Naive B cell (primary cell): ENCODE results near the gene TRIM67. TPM values are rescaled to one million over a fixed set of nuclear protein-coding genes. Genes with fewer than 3 reads are reported as not detected.

Experiments
- ATAC-seq, 2 donors: fragments of 150-1000 bp; cut with Tn5 transposase; 2 replicates each; pipeline ENCODE4 v1.10.0; 2021; ENCODE audit warnings: low read depth in 2 of 2, mild to moderate bottlenecking in 2 of 2, moderate library complexity in 2 of 2
- DNase-seq: peaks from one replicate; pipeline ENCODE4 v3.0.0; 2022
- H3K27ac Mint-ChIP-seq, 6 donors: one replicate each; pipeline ENCODE4 v1.8.0; 2020 to 2022; ENCODE audit warnings: mild to moderate bottlenecking in 6 of 6, mixed read lengths in 6 of 6, moderate library complexity in 5 of 6, inconsistent platforms in 2 of 6
- H3K27me3 Mint-ChIP-seq, 3 donors: one replicate each; pipeline ENCODE4 v1.8.0; 2021 to 2022; ENCODE audit warnings: mixed read lengths in 3 of 3, mild to moderate bottlenecking in 1 of 3
- H3K36me3 Mint-ChIP-seq, 2 donors: one replicate each; pipeline ENCODE4 v1.8.0; 2020 to 2022; ENCODE audit warnings: mixed read lengths in 2 of 2, inconsistent platforms in 1 of 2, mild to moderate bottlenecking in 1 of 2
- H3K4me1 Mint-ChIP-seq, 3 donors: one replicate each; pipeline ENCODE4 v1.8.0; 2020 to 2022; ENCODE audit warnings: mixed read lengths in 3 of 3, inconsistent platforms in 1 of 3, mild to moderate bottlenecking in 1 of 3, moderate library complexity in 1 of 3
- H3K4me3 Mint-ChIP-seq, 8 donors: one replicate each; pipeline ENCODE4 v1.8.0; 2020 to 2022; ENCODE audit warnings: mild to moderate bottlenecking in 8 of 8, mixed read lengths in 8 of 8, moderate library complexity in 8 of 8, inconsistent platforms in 2 of 8
- H3K9me3 Mint-ChIP-seq, 7 donors: one replicate each; pipeline ENCODE4 v1.8.0; 2020 to 2022; ENCODE audit warnings: mixed read lengths in 7 of 7, mild to moderate bottlenecking in 5 of 7, inconsistent platforms in 2 of 7, moderate library complexity in 1 of 7
- polyA plus RNA-seq, 6 donors: library from polyadenylated mRNA; unstranded; fragments of 300-500 nt; fragmentation: Illumina TruSeq; gene quantifications; one replicate each; pipeline ENCODE4 v1.2.3, GENCODE V29; 2021; ENCODE audit warnings: low read depth in 6 of 6

Gene TRIM67
- polyA plus RNA-seq, 6 donors from 2014 or later = not detected

DNA sequence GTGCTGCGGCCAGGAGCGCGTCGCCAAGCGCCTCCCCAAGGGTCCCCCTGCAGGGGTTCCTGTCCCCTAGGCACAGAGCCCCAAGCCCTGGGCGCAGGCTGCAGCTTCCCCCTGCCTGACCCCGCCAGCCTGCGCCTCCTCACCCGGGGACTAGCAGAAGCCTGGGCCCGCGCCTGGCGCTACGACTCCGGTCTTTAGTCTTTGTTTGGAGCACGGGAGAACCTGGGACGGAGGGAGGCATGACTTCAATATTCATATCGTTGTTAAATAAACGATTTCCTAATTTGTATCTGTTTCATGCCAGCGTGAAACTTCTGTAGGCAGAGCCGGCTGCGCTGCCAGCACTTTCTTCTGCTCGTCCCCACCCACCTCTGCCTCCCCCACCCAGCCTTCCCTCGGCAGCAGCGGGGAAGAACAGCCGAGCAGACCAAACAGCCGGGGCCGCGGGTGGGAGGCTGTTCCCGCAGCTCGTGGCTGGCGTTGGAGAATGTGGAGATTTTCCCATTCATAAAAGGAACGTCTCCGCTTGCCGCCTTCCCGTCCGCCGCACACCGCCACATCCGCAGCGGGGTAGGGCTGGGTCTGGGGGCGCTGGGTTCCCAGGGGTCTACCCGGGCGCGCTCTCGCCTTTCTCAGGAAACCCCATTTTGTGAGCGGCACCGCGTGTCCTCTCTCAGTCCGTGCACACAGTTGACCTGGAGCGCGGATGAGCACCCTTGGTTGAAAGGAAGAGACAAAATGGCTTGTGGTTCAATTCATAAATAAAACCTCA lies 777 bp upstream of the TRIM67 start:
- Mint-ChIP-seq H3K27ac (no peak overlapping the region), H3K4me3 (peak overlapping the region in 5 of 8 donors; percentile 49 to 70 (median 63)), H3K27me3 (peaks cover 52 to 75% (median 67%) of the 10 kb centered on the region in 3 donors), H3K4me1 (peaks cover 0 to 10% (median 3%) of the 10 kb centered on the region in 3 donors), H3K9me3 (peaks cover 0 to 4% (median 0%) of the 10 kb centered on the region in 7 donors), H3K36me3 (no peaks in the 10 kb centered on the region)
- ATAC-seq (no peak), DNase-seq (no peak)

DNA sequence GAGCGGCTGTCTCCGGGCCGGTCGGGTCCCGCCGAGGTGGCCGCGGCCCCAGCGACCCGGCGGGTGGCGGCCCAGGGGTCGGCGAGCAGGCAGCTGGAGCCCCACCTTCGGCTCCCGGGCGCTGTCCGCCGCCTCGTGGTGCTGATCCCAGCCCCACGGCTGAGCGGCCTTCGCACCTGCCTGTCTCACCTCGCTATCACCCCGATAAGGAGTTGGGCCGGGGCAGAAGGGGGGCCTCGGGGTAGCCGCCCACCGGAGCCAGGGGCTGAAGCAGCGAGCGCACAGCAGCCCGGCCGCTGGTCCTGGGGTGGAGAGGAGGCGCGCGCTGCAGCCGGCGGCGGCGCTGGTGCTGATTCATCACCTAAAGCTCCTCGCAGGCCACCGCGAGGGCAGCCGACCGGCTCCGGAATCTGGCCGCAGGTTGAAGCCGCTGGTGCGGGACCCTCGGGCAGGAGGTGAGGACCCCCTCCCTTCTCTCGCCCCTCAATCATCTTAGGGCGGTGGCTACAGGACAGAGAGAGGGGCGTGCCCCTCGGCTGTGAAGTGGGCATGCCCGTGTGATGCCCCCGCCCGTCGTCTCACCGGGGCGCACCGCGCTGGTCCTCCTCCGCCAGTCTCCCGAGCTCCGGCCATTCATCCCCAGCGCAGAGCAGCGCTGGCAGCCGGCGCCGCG lies 575 bp downstream of the TRIM67 start:
- Mint-ChIP-seq H3K4me1 (peaks cover 0 to 10% (median 3%) of the 10 kb centered on the region in 3 donors), H3K36me3 (no peaks in the 10 kb centered on the region), H3K27me3 (peaks cover 46 to 74% (median 66%) of the 10 kb centered on the region in 3 donors), H3K27ac (no peak overlapping the region), H3K4me3 (peak overlapping the region in 5 of 8 donors; percentile 15 to 62 (median 49)), H3K9me3 (peaks cover 0 to 4% (median 0%) of the 10 kb centered on the region in 7 donors)
- ATAC-seq (peak; percentile 47 to 50), DNase-seq (peak; percentile 22)

DNA sequence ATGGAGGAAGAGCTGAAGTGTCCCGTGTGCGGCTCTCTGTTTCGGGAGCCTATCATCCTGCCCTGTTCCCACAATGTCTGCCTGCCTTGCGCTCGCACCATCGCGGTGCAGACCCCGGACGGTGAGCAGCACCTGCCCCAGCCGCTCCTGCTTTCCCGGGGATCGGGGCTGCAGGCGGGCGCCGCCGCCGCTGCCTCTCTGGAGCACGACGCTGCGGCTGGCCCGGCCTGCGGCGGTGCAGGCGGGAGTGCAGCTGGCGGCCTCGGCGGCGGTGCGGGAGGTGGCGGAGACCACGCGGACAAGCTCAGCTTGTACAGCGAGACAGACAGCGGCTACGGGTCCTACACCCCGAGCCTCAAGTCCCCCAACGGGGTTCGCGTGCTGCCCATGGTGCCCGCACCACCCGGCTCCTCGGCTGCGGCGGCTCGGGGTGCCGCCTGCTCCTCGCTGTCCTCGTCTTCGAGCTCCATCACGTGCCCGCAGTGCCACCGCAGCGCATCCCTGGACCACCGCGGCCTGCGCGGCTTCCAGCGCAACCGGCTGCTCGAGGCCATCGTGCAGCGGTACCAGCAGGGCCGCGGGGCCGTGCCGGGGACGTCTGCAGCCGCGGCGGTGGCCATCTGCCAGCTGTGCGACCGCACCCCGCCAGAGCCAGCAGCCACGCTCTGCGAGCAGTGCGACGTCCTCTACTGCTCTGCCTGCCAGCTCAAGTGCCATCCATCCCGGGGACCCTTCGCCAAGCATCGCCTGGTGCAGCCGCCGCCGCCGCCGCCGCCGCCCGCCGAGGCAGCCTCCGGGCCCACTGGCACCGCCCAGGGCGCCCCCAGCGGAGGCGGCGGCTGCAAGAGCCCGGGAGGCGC lies 1.3 kb downstream of the TRIM67 start:
- Mint-ChIP-seq H3K36me3 (no peaks in the 10 kb centered on the region), H3K27me3 (peaks cover 44 to 74% (median 65%) of the 10 kb centered on the region in 3 donors), H3K9me3 (peaks cover 0 to 4% (median 0%) of the 10 kb centered on the region in 7 donors), H3K4me3 (peak overlapping the region in 2 of 8 donors; percentile 40 to 49), H3K4me1 (peaks cover 0 to 10% (median 3%) of the 10 kb centered on the region in 3 donors), H3K27ac (no peak overlapping the region)
- DNase-seq = peak; percentile 11
- ATAC-seq = no peak

DNA sequence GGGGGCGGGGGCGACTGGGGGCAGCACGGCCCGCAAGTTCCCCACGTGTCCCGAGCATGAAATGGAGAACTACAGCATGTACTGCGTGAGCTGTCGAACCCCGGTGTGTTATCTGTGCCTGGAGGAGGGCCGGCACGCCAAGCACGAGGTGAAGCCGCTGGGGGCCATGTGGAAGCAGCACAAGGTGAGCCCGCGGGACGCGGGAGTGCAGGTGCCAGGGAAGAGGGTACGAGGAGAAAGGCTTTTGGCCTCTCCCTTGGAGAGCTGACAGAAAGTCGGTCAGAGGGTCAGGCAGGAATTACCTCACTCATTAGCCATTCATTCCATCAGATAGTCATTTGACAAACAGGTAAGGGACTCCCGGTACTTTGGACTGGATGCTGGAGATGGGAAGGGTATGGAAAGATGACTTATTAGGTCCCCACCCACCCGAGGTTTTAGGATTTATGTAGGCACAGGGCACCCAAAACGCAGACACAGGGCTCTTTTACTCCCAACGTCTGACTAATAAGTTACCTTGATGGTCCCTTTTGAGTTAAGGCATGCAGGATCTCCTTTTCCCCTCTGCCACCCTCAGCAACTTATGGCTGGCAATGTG lies 2.1 kb downstream of the TRIM67 start:
- peaks cover 0 to 4% of the 10 kb centered on the region in 2 donors for H3K36me3 Mint-ChIP-seq

DNA sequence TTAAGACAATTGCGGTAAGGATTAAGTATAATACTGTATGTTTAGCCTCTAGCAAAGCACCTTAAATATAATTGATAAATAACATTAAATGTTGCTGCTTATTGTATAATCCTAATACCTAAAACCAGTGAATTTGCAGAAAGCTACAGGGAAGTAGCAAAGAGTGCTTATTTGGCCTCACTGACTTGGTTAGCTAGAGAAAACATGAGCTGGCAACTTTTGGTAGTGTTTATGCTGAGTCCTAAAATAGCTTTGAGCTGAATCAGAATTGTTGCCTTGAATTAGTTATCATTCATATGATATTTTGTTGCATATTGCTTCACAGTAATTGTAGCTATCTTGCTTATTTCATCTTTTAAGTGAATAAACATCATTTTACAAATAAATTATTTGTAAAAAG lies 3.5 kb downstream of the TRIM67 start:
- peaks cover 0 to 4% of the 10 kb centered on the region in 2 donors for H3K36me3 Mint-ChIP-seq
- H3K4me3 Mint-ChIP-seq = no peak overlapping the region
- ATAC-seq (no peak), DNase-seq (no peak)
- peaks cover 0 to 10% (median 3%) of the 10 kb centered on the region in 3 donors for H3K4me1 Mint-ChIP-seq
- H3K9me3 Mint-ChIP-seq = peaks cover 0 to 4% (median 0%) of the 10 kb centered on the region in 7 donors
- no peak overlapping the region for H3K27ac Mint-ChIP-seq
- peaks cover 29 to 61% (median 53%) of the 10 kb centered on the region in 3 donors for H3K27me3 Mint-ChIP-seq

More for the DNA sequence above, 2.1 kb downstream of the TRIM67 start:
- Mint-ChIP-seq H3K4me3 (peak overlapping the region in 5 of 8 donors; percentile 20 to 87 (median 69)), H3K9me3 (peaks cover 0 to 4% (median 0%) of the 10 kb centered on the region in 7 donors), H3K27me3 (peaks cover 41 to 68% (median 67%) of the 10 kb centered on the region in 3 donors), H3K4me1 (peaks cover 0 to 10% (median 3%) of the 10 kb centered on the region in 3 donors), H3K27ac (peak overlapping the region in 1 of 6 donors; percentile 82)
- peak in 1 of 2 donors; percentile 58 for ATAC-seq
- no peak for DNase-seq

DNA sequence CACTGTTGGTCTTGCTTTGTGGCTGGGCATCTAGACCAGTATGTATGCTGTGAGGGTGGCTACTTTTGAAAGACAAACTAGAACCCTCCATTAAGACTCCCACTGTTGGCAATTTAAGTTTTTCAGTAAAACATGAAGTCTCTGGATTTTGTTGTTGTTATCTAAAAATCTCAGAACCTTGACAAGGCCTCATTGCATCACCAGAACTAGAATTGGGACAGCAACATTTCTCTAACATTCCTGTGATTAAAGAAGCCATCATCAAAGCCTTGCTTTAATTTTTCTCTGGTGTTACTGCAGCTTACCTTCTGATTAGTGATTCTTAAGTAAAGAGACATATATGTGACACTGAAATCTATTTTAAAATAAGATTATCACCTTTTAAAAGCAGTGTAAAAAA lies 4.5 kb downstream of the TRIM67 start:
- H3K36me3 Mint-ChIP-seq = peaks cover 0 to 4% of the 10 kb centered on the region in 2 donors
- H3K4me3 Mint-ChIP-seq = no peak overlapping the region
- DNase-seq (no peak), ATAC-seq (no peak)
- H3K27ac Mint-ChIP-seq = no peak overlapping the region
- H3K9me3 Mint-ChIP-seq = peaks cover 0 to 4% (median 0%) of the 10 kb centered on the region in 7 donors
- peaks cover 35 to 52% (median 44%) of the 10 kb centered on the region in 3 donors for H3K27me3 Mint-ChIP-seq
- H3K4me1 Mint-ChIP-seq = peaks cover 0 to 7% (median 0%) of the 10 kb centered on the region in 3 donors

DNA sequence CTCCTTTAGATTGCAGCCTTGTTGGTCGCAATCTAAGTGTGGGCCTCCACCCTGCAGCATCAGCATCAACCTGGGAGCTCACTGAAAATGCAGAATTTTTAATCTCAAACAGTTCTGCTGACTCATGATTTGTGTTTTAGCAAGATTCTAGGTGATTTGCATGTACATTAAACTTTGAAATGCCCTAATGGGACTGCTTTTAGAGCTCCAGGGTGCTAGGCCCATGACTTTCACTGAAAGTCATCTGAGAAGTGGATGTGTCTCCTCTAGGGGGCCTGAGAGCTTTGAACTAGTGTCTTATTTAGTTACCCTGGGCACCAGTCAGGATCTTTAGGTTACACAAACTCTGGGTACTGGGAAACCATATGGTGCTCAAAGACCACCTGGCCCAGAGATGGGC lies 9.0 kb downstream of the TRIM67 start:
- Mint-ChIP-seq H3K27ac (no peak overlapping the region), H3K4me3 (no peak overlapping the region), H3K9me3 (peaks cover 0 to 1% (median 0%) of the 10 kb centered on the region in 7 donors), H3K27me3 (peaks cover 39 to 61% (median 49%) of the 10 kb centered on the region in 3 donors), H3K36me3 (peaks cover 0 to 4% of the 10 kb centered on the region in 2 donors), H3K4me1 (no peaks in the 10 kb centered on the region)
- ATAC-seq = no peak
- no peak for DNase-seq

DNA sequence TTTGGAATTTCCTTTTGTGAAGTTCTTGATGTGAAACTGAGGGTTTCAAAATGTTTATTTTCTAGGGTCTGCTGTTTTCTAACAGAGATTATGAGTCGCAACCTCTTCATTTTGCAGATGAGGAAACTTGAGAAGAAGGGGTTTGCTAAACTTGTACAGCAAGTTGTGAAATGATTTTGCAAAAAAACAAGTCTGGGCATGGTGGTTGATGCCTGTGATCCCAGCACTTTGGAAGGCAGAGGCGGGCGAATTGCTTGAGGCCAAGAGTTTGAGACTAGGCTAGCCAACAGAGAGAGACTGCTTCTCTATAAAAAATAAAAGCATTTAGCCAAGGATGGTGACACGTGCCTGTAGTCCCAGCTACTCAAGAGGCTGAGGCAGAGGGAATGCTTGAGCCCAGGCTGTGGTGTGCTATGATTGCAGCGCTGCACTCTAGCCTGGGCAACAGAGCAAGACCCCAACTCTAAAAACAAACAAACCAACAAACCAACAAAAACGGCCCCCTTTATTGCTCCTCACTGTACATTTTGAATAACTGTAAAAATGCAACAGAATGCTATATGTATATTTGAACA lies 9.9 kb downstream of the TRIM67 start:
- Mint-ChIP-seq H3K27ac (no peak overlapping the region), H3K36me3 (peaks cover 0 to 4% of the 10 kb centered on the region in 2 donors), H3K4me1 (no peaks in the 10 kb centered on the region), H3K9me3 (peaks cover 0 to 1% (median 0%) of the 10 kb centered on the region in 7 donors), H3K4me3 (no peak overlapping the region), H3K27me3 (peaks cover 42 to 61% (median 49%) of the 10 kb centered on the region in 3 donors)
- ATAC-seq = no peak
- DNase-seq = no peak

DNA sequence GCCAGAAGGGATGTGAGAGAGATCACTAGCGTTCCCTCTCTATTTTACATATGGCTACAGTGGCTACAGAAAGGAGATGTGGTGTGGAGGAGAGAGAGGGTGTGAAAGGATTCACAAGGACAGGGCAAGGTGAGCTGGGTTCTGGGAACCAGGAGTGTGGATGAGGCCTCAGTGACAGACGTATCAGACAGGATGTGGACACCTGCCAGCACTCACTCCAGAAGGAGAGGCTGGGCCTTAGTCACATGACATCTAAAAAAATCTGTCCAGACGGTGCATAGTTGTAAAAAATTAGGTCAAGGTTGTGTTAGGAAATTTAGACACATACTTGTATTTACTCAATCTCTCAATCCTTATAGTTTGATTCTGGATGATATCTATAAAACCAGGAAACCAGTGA lies 10.6 kb downstream of the TRIM67 start:
- H3K27me3 Mint-ChIP-seq = peaks cover 49 to 63% (median 49%) of the 10 kb centered on the region in 3 donors
- H3K27ac Mint-ChIP-seq = no peak overlapping the region
- peaks cover 0 to 4% of the 10 kb centered on the region in 2 donors for H3K36me3 Mint-ChIP-seq
- peaks cover 0 to 1% (median 0%) of the 10 kb centered on the region in 7 donors for H3K9me3 Mint-ChIP-seq
- H3K4me3 Mint-ChIP-seq = no peak overlapping the region
- ATAC-seq (no peak), DNase-seq (no peak)
- H3K4me1 Mint-ChIP-seq = no peaks in the 10 kb centered on the region

DNA sequence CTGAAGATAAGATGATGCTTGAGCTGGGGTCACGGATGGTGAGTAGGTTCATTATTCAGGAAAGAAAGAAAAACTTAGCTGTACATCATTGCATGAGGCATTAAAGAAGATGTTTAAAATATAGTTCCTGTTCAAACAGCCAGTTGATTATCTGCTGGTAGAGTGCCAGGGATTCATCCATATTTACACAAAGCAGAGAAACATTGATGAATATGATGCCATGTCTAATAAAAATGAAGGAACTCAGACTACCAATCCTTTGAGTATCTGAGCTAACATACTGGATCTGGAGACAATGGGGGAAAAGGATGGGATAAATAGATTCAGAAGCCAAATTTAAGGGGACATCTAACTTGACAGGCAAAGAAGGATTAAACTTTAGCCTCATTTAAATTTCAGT lies 14.6 kb downstream of the TRIM67 start:
- no peaks in the 10 kb centered on the region for H3K36me3 Mint-ChIP-seq
- no peak for ATAC-seq
- H3K9me3 Mint-ChIP-seq = peaks cover 0 to 11% (median 0%) of the 10 kb centered on the region in 7 donors
- DNase-seq = no peak
- no peak overlapping the region for H3K27ac Mint-ChIP-seq
- H3K4me1 Mint-ChIP-seq = no peaks in the 10 kb centered on the region
- H3K4me3 Mint-ChIP-seq = no peak overlapping the region
- H3K27me3 Mint-ChIP-seq = peaks cover 60 to 69% (median 62%) of the 10 kb centered on the region in 3 donors

DNA sequence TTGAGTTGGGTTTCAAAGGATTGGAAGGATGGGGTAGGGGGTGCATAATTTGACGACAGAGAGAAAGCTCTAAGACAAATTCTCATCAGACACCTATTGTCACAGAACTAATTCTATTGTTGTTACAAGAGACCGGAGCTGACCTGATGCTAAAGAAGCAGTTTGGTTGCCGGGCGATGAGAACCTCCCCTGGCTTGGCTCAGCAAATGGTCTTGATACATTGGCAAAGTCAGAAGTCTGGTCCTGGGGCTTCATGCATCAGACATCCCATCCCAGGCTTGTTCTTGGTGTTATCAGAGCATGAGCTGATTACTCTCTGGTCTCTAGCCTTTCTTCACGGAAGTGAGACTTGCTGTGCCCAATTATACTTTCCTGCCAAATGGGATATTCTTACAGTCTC lies 15.4 kb downstream of the TRIM67 start:
- Mint-ChIP-seq H3K36me3 (no peaks in the 10 kb centered on the region), H3K27me3 (peaks cover 65 to 71% (median 68%) of the 10 kb centered on the region in 3 donors), H3K9me3 (peaks cover 0 to 11% (median 0%) of the 10 kb centered on the region in 7 donors), H3K27ac (no peak overlapping the region), H3K4me3 (no peak overlapping the region), H3K4me1 (no peaks in the 10 kb centered on the region)
- ATAC-seq (no peak), DNase-seq (no peak)

DNA sequence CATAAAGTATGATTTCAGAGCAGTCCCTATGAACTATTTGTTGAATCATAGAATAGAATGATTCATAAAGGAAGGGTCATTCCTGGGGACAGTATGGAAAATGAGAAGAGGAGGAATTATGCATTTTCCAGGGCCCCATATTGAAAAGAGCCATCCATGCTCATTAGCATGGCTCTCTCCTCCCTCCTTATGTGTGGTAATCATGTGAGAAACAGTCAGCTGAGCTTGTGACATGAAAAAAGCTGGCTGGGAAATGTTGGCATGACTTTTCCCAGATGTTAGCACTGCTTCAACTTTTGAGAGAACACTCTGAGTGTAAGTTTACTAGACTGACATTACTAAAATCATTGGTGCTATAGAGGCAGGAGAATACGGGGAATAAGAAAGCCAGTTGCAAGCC lies 16.1 kb downstream of the TRIM67 start:
- no peak overlapping the region for H3K4me3 Mint-ChIP-seq
- no peak for ATAC-seq
- H3K27ac Mint-ChIP-seq = no peak overlapping the region
- no peak for DNase-seq
- H3K27me3 Mint-ChIP-seq = peaks cover 68 to 71% (median 69%) of the 10 kb centered on the region in 3 donors
- H3K36me3 Mint-ChIP-seq = no peaks in the 10 kb centered on the region
- H3K9me3 Mint-ChIP-seq = peaks cover 0 to 11% (median 0%) of the 10 kb centered on the region in 7 donors
- no peaks in the 10 kb centered on the region for H3K4me1 Mint-ChIP-seq
